SU-DHL-6 (cell line): ENCODE results near the gene RANBP17.

Experiments used
- H2AFZ ChIP-seq: fragments of 200-600 bp; sonication (generic); 2 replicates; pipeline ENCODE4 v1.6.1; 2014; ENCODE audit warnings: low read depth, mild to moderate bottlenecking, moderate library complexity, mixed read lengths, antibody characterized with exemption, low read length; ENCODE audit not compliant: severe bottlenecking
- H3F3A ChIP-seq: fragments of 200-600 bp; shearing (Covaris generic); 2 replicates; pipeline ENCODE4 v1.6.0; 2016; ENCODE audit warnings: antibody characterized with exemption, mild to moderate bottlenecking; ENCODE audit not compliant: insufficient read depth
- H3K27ac ChIP-seq: fragments of 200-600 bp; sonication (generic); 2 replicates; pipeline ENCODE4 v1.5.1; 2016; ENCODE audit warnings: low read depth, mild to moderate bottlenecking, low read length, moderate library complexity, mixed read lengths
- H3K27me3 ChIP-seq: fragments of 200-600 bp; sonication (generic), shearing (Covaris generic); 2 replicates; pipeline ENCODE4 v1.6.0; 2014; ENCODE audit warnings: mild to moderate bottlenecking, low read length
- H3K36me3 ChIP-seq: fragments of 200-600 bp; sonication (generic); 2 replicates; pipeline ENCODE4 v1.6.1; 2014; ENCODE audit warnings: mild to moderate bottlenecking, low read length, mixed read lengths
- H3K4me2 ChIP-seq: fragments of 300-600, 200-600 bp; shearing (Covaris generic), sonication (generic); 2 replicates; pipeline ENCODE4 v1.6.0; 2014; ENCODE audit warnings: low read length, low read depth, mild to moderate bottlenecking; ENCODE audit not compliant: poor library complexity, severe bottlenecking
- H3K4me3 ChIP-seq: fragments of 200-600 bp; sonication (generic); 2 replicates; pipeline ENCODE4 v1.5.1; 2014; ENCODE audit warnings: antibody characterized with exemption, low read length, mild to moderate bottlenecking, mixed read lengths; ENCODE audit not compliant: insufficient read depth, poor library complexity, severe bottlenecking
- H3K79me2 ChIP-seq: fragments of 200-600 bp; sonication (generic); 2 replicates; pipeline ENCODE4 v1.6.1; 2014; ENCODE audit warnings: mild to moderate bottlenecking, low read length, moderate library complexity; ENCODE audit not compliant: insufficient read depth
- H3K9ac ChIP-seq: fragments of 200-600 bp; sonication (generic); 2 replicates; pipeline ENCODE4 v1.7.0; 2014; ENCODE audit warnings: mild to moderate bottlenecking, low read length
- H3K9me2 ChIP-seq: fragments of 200-600 bp; sonication (generic); replicated peaks from 2 replicates; pipeline ENCODE4 v1.6.1; 2014; ENCODE audit warnings: low read length; ENCODE audit not compliant: insufficient read depth
- H3K9me3 ChIP-seq: fragments of 200-600 bp; sonication (generic); 2 replicates; pipeline ENCODE4 v1.6.1; 2014; ENCODE audit warnings: low read length, mixed read lengths; ENCODE audit not compliant: insufficient read depth
- H4K20me1 ChIP-seq: fragments of 200-600 bp; sonication (generic); 2 replicates; pipeline ENCODE4 v1.6.1; 2014; ENCODE audit warnings: low read depth, mild to moderate bottlenecking, antibody characterized with exemption, low read length, moderate library complexity, mixed read lengths
- EZH2phosphoT487 ChIP-seq: fragments of 200-600 bp; sonication (generic), shearing (Covaris generic); conservative IDR thresholded peaks from 2 replicates; pipeline ENCODE4 v1.6.1; 2018; ENCODE audit warnings: mild to moderate bottlenecking, antibody characterized with exemption, low read length, moderate library complexity, mixed read lengths
- TF ChIP-seq, protein P1 (sequence below): fragments of 200-600 bp; sonication (generic); IDR thresholded peaks from one replicate; pipeline ENCODE4 v1.5.1; 2017; ENCODE audit warnings: antibody characterized with exemption, mild to moderate bottlenecking, low read length, moderate library complexity; ENCODE audit not compliant: insufficient read depth, poor library complexity, severe bottlenecking

RANBP17 gene

DNA sequence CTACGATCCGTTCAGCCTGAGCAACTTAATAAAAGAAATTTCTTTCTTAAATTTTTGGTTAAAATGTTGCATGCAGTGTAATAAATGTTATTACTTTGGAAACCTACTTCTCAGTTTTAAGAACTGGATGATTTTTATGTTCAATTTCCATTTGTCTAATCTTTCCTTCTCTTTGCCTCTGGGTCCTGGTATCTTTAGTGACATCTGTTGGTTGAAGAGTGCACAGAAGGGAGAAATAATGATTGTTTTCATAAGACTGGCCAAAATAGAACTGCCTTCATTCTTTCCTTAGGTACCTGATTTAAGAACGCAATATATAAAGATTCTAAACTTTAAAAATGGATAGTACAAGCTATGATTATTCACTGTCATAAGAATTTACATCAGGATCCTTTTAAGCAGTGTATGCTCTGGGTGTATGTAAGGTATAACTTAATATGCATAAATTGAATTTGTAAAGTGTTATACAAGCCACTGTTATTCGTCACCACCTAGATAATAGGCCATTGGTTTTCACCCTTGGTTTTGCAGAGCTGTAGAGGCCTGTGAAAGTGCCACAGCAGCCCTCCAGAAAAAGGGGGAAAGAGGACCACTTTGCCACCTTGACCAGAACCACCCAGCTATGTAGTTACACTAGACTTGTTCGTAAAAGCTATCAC lies 364.4 kb downstream of the RANBP17 start:
- no peaks in the 10 kb centered on the region for H3K79me2 ChIP-seq
- H3K27ac ChIP-seq = no peak overlapping the region
- no peak overlapping the region for H3K4me3 ChIP-seq
- no peaks in the 10 kb centered on the region for H4K20me1 ChIP-seq
- H3K9ac ChIP-seq = no peak overlapping the region
- H3F3A ChIP-seq = no peaks in the 10 kb centered on the region
- H2AFZ ChIP-seq = no peak overlapping the region
- H3K4me2 ChIP-seq = no peak overlapping the region
- H3K9me3 ChIP-seq = no peaks in the 10 kb centered on the region
- TF ChIP-seq, protein P1, sequence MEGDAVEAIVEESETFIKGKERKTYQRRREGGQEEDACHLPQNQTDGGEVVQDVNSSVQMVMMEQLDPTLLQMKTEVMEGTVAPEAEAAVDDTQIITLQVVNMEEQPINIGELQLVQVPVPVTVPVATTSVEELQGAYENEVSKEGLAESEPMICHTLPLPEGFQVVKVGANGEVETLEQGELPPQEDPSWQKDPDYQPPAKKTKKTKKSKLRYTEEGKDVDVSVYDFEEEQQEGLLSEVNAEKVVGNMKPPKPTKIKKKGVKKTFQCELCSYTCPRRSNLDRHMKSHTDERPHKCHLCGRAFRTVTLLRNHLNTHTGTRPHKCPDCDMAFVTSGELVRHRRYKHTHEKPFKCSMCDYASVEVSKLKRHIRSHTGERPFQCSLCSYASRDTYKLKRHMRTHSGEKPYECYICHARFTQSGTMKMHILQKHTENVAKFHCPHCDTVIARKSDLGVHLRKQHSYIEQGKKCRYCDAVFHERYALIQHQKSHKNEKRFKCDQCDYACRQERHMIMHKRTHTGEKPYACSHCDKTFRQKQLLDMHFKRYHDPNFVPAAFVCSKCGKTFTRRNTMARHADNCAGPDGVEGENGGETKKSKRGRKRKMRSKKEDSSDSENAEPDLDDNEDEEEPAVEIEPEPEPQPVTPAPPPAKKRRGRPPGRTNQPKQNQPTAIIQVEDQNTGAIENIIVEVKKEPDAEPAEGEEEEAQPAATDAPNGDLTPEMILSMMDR = no peak
- no peak for TF ChIP-seq EZH2phosphoT487
- H3K27me3 ChIP-seq = no peaks in the 10 kb centered on the region; the same call in 1 of the 2 replicates
- H3K9me2 ChIP-seq = no peaks in the 10 kb centered on the region
- no peaks in the 10 kb centered on the region for H3K36me3 ChIP-seq

DNA sequence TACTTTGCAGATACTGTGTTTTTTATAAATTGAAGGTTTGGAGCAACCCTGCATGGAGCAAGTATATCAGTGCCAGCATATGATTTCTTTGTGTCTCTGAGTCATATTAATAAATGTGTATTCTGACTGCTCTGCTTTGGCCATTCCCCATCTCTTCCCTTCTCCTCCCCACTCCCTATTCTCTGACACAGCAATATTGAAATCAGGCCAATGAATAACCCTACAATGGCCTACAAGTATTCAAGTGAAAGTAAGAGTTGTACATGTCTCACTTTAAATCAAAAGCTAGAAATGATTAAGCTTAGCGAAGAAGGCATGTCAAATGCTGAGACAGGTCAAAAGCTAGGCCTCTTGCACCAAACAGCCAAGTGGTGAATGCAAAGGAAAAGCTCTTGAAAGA lies 365.0 kb downstream of the RANBP17 start:
- Histone ChIP-seq H3K4me3 (no peak overlapping the region), H3K9me2 (no peaks in the 10 kb centered on the region), H3K4me2 (no peak overlapping the region), H3K79me2 (no peaks in the 10 kb centered on the region), H4K20me1 (no peaks in the 10 kb centered on the region), H3F3A (no peaks in the 10 kb centered on the region), H2AFZ (no peak overlapping the region), H3K27ac (no peak overlapping the region), H3K9me3 (no peaks in the 10 kb centered on the region), H3K9ac (no peak overlapping the region), H3K27me3 (no peaks in the 10 kb centered on the region; the same call in 1 of the 2 replicates), H3K36me3 (no peaks in the 10 kb centered on the region)
- TF ChIP-seq EZH2phosphoT487 = no peak
- TF ChIP-seq, protein P1 = no peak

GRCh38 chr5:171236651-171237050 lies 374.8 kb downstream of the RANBP17 start:
- Histone ChIP-seq H3K36me3 (no peaks in the 10 kb centered on the region), H3K27ac (no peak overlapping the region), H3K9ac (no peak overlapping the region), H2AFZ (no peak overlapping the region), H3K27me3 (no peaks in the 10 kb centered on the region; the same call in 1 of the 2 replicates), H3K9me2 (no peaks in the 10 kb centered on the region), H3K79me2 (no peaks in the 10 kb centered on the region), H3F3A (no peaks in the 10 kb centered on the region), H3K4me2 (no peak overlapping the region), H4K20me1 (no peaks in the 10 kb centered on the region), H3K4me3 (no peak overlapping the region), H3K9me3 (no peaks in the 10 kb centered on the region)
- TF ChIP-seq, protein P1 = no peak
- TF ChIP-seq EZH2phosphoT487 = no peak
